ENCODE measurements around the gene NASP.

- TF ChIP-seq FOXM1 (IDR thresholded peaks at IDR 0.05; ENCODE audit: borderline replicate concordance, low read depth) (no peak), YY1 (IDR thresholded peaks at IDR 0.05; ENCODE audit: low read depth) (no peak), CREB1 (IDR thresholded peaks at IDR 0.05; ENCODE audit: low read depth) (no peak), TCF12 (IDR thresholded peaks at IDR 0.05; ENCODE audit: low read depth) (no peak), EGR1 (IDR thresholded peaks at IDR 0.05) (no peak), RAD21 (IDR thresholded peaks at IDR 0.05; ENCODE audit: low read depth) (no peak), CEBPB (IDR thresholded peaks at IDR 0.05) (no peak), REST (IDR thresholded peaks at IDR 0.05; ENCODE audit: low read depth) (no peak), MAX (IDR thresholded peaks at IDR 0.05) (no peak), TAF1 (IDR thresholded peaks at IDR 0.05; ENCODE audit: low read depth) (no peak)
Measured at GRCh38 chr1:45567911-45568310, 15.9 kb upstream of the NASP start.

All from Ishikawa (cell line).